ENCODE data around the gene ZNF385A.
A peak's percentile ranks its signal among the peaks of the same experiment; 100 is the strongest.

The ZNF385A gene

GRCh38 chr12:54430471-54431069 is 46.0 kb upstream of the ZNF385A start:
- ATAC-seq, result no peak
- TF ChIP-seq ESRRG (CRISPR knock-in tag; IDR thresholded peaks at IDR 0.05), result no peak
- no peak for TF ChIP-seq BACH2 (CRISPR knock-in tag; IDR thresholded peaks at IDR 0.05; ENCODE audit: borderline replicate concordance)
- TF ChIP-seq PPARA (CRISPR knock-in tag; IDR thresholded peaks at IDR 0.05; ENCODE audit: borderline replicate concordance), result no peak
- no peak for TF ChIP-seq ARNTL (CRISPR knock-in tag; IDR thresholded peaks at IDR 0.05; ENCODE audit: borderline replicate concordance, low read depth)

DNA sequence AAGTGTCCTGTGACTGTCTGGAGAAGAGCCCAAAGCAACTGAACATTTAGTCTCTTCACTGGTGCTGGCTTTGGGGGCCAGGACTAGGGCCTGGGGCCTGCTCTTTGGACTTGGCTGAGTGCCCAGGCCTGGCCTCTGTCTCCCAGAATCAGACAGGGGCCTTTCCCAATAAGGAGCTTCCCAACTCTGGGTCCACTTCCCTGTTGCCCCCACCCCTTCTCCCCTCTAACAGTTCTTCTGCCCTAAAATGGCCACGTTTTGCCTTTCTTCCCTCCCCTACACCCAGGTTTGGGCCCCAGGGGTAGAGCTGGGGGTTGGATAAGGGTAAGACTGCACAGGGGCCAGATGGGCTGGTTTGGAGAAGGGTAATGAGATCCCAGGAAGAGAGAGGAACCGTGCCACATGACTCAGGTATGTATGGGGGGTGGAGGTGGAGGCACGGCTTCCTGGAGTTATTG is 44.5 kb upstream of the ZNF385A start:
- no peak; the same call in 2 of the 3 replicates for ATAC-seq
- TF ChIP-seq TCF4 (CRISPR knock-in tag; IDR thresholded peaks at IDR 0.05; ENCODE audit: borderline replicate concordance) (no peak), ZNF70 (CRISPR knock-in tag; IDR thresholded peaks at IDR 0.05) (no peak), RARB (CRISPR knock-in tag; IDR thresholded peaks at IDR 0.05) (no peak), OSR1 (CRISPR knock-in tag; IDR thresholded peaks at IDR 0.05) (no peak), PPARA (CRISPR knock-in tag; IDR thresholded peaks at IDR 0.05; ENCODE audit: borderline replicate concordance) (no peak), ISL1 (CRISPR knock-in tag; IDR thresholded peaks at IDR 0.05) (no peak), ESRRG (CRISPR knock-in tag; IDR thresholded peaks at IDR 0.05) (no peak), ZC3H10 (CRISPR knock-in tag; IDR thresholded peaks at IDR 0.05) (no peak), SNAI2 (CRISPR knock-in tag; IDR thresholded peaks at IDR 0.05) (no peak), TOX (CRISPR knock-in tag; IDR thresholded peaks at IDR 0.05; ENCODE audit: borderline replicate concordance) (no peak), GLIS3 (CRISPR knock-in tag; IDR thresholded peaks at IDR 0.05) (no peak), BACH2 (CRISPR knock-in tag; IDR thresholded peaks at IDR 0.05; ENCODE audit: borderline replicate concordance) (no peak), ZFP30 (CRISPR knock-in tag; IDR thresholded peaks at IDR 0.05) (no peak), ZFP3 (CRISPR knock-in tag; IDR thresholded peaks at IDR 0.05) (no peak), CREB5 (CRISPR knock-in tag; IDR thresholded peaks at IDR 0.05; ENCODE audit: low read depth) (no peak), ARNTL (CRISPR knock-in tag; IDR thresholded peaks at IDR 0.05; ENCODE audit: borderline replicate concordance, low read depth) (no peak), ZNF565 (CRISPR knock-in tag; conservative IDR thresholded peaks at IDR 0.05; ENCODE audit: low read depth) (no peak)
- TF ChIP-seq, protein P1, sequence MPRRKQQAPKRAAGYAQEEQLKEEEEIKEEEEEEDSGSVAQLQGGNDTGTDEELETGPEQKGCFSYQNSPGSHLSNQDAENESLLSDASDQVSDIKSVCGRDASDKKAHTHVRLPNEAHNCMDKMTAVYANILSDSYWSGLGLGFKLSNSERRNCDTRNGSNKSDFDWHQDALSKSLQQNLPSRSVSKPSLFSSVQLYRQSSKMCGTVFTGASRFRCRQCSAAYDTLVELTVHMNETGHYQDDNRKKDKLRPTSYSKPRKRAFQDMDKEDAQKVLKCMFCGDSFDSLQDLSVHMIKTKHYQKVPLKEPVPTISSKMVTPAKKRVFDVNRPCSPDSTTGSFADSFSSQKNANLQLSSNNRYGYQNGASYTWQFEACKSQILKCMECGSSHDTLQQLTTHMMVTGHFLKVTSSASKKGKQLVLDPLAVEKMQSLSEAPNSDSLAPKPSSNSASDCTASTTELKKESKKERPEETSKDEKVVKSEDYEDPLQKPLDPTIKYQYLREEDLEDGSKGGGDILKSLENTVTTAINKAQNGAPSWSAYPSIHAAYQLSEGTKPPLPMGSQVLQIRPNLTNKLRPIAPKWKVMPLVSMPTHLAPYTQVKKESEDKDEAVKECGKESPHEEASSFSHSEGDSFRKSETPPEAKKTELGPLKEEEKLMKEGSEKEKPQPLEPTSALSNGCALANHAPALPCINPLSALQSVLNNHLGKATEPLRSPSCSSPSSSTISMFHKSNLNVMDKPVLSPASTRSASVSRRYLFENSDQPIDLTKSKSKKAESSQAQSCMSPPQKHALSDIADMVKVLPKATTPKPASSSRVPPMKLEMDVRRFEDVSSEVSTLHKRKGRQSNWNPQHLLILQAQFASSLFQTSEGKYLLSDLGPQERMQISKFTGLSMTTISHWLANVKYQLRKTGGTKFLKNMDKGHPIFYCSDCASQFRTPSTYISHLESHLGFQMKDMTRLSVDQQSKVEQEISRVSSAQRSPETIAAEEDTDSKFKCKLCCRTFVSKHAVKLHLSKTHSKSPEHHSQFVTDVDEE (CRISPR knock-in tag; IDR thresholded peaks at IDR 0.05), result no peak

GRCh38 chr12:54428050-54429013 is 43.8 kb upstream of the ZNF385A start:
- peak; percentile 26; the same call in 2 of the 3 replicates for ATAC-seq
- TF ChIP-seq TOX (CRISPR knock-in tag; IDR thresholded peaks at IDR 0.05; ENCODE audit: borderline replicate concordance) (no peak), ESRRG (CRISPR knock-in tag; IDR thresholded peaks at IDR 0.05) (no peak), ISL1 (CRISPR knock-in tag; IDR thresholded peaks at IDR 0.05) (no peak), ZC3H10 (CRISPR knock-in tag; IDR thresholded peaks at IDR 0.05) (no peak), ZNF70 (CRISPR knock-in tag; IDR thresholded peaks at IDR 0.05) (no peak), ZFP3 (CRISPR knock-in tag; IDR thresholded peaks at IDR 0.05) (no peak), CREB5 (CRISPR knock-in tag; IDR thresholded peaks at IDR 0.05; ENCODE audit: low read depth) (no peak), PATZ1 (CRISPR knock-in tag; IDR thresholded peaks at IDR 0.05; ENCODE audit: borderline replicate concordance) (no peak), BACH2 (CRISPR knock-in tag; IDR thresholded peaks at IDR 0.05; ENCODE audit: borderline replicate concordance) (no peak), ZFP30 (CRISPR knock-in tag; IDR thresholded peaks at IDR 0.05) (no peak), CSRNP3 (CRISPR knock-in tag; IDR thresholded peaks at IDR 0.05) (no peak), OSR1 (CRISPR knock-in tag; IDR thresholded peaks at IDR 0.05) (no peak), GLIS3 (CRISPR knock-in tag; IDR thresholded peaks at IDR 0.05) (no peak), POU6F1 (CRISPR knock-in tag; IDR thresholded peaks at IDR 0.05; ENCODE audit: borderline replicate concordance, low read depth) (no peak), CSDC2 (CRISPR knock-in tag; IDR thresholded peaks at IDR 0.05) (no peak), TCF4 (CRISPR knock-in tag; IDR thresholded peaks at IDR 0.05; ENCODE audit: borderline replicate concordance) (no peak), ZNF8 (CRISPR knock-in tag; IDR thresholded peaks at IDR 0.05) (no peak), SNAI2 (CRISPR knock-in tag; IDR thresholded peaks at IDR 0.05) (no peak)

All from SK-N-SH treated with all-trans-retinoic acid at 6 μM for 48 hours (cell line).